HCT116 (cell line): ENCODE results near the gene PEMT. TPM values are rescaled to one million over a fixed set of nuclear protein-coding genes. Genes with fewer than 3 reads are reported as not detected.

ENCODE experiments used
- ATAC-seq: fragments of 200-7000 bp; cut with Tn5 transposase; 2 replicates; pipeline ENCODE4 v1.9.1; 2020; ENCODE audit warnings: mild to moderate bottlenecking, moderate library complexity
- BruUV-seq: library from RNA; stranded (reverse); fragments of 400-500 nt; replicated peaks from 2 replicates; lab custom pipeline; 2021; lab: Mats Ljungman, UMichigan
- CTCF ChIA-PET: fragments of 300-600 bp; sonication (Branson Sonifier 250); formaldehyde crosslinking; loops from one replicate; lab custom pipeline; 2021; ENCODE audit warnings: antibody characterized with exemption; lab: Charles Lee
- POLR2A ChIA-PET: fragments of 300-600, 350-600 bp; sonication (Branson Sonifier 250); formaldehyde crosslinking; loops from one replicate; lab custom pipeline; 2021; ENCODE audit warnings: antibody characterized with exemption; lab: Charles Lee
- RAD21 ChIA-PET, 2 experiments: fragments of 300-600 bp; sonication (Branson Sonifier 250); formaldehyde crosslinking; loops; one replicate each; lab custom pipeline; 2023; ENCODE audit warnings: low total read pairs in 2 of 2; ENCODE audit not compliant: uncharacterized antibody in 2 of 2, unreplicated experiment in 2 of 2, low non-redundant PET in 1 of 2; lab: Charles Lee
- DNase-seq: peaks from one replicate; pipeline ENCODE4 v3.0.0-alpha.2; 2010; ENCODE audit warnings: low read depth, low spot score
- H2AFZ ChIP-seq: fragments of 200-600 bp; shearing (Covaris generic), sonication (generic); 2 replicates; pipeline ENCODE4 v1.6.1; 2017; ENCODE audit warnings: low read depth, mixed run types, mixed read lengths, antibody characterized with exemption, low read length; ENCODE audit not compliant: poor library complexity, severe bottlenecking
- H3K27ac ChIP-seq: 2 replicates; pipeline ENCODE4 v1.5.1; 2012; ENCODE audit warnings: low read depth, low read length
- H3K27me3 ChIP-seq: fragments of 200-600 bp; sonication (generic); 2 replicates; pipeline ENCODE4 v1.6.1; 2016; ENCODE audit warnings: mixed run types, low read length, mixed read lengths; ENCODE audit not compliant: insufficient read depth
- H3K36me3 ChIP-seq, 2 experiments: fragments of 200-500 bp in 1 of 2; fragments of 200-600 bp in 1 of 2; sonication (Bioruptor generic) in 1 of 2; sonication (generic) in 1 of 2; 2 replicates each; pipeline versions ENCODE4 v1.5.1 to v1.6.1; 2014 to 2016; ENCODE audit warnings: low read length in 2 of 2, inconsistent platforms in 1 of 2, mixed read lengths in 1 of 2, mixed run types in 1 of 2; ENCODE audit not compliant: insufficient read depth in 2 of 2, control insufficient read depth in 1 of 2
- H3K4me1 ChIP-seq, 2 experiments: fragments of 200-600 bp in 1 of 2; sonication (generic) in 1 of 2; 2 replicates each; pipeline versions ENCODE4 v1.5.1 to v1.6.1; 2012 to 2017; ENCODE audit warnings: low read length in 2 of 2, inconsistent platforms in 1 of 2, mild to moderate bottlenecking in 1 of 2, mixed read lengths in 1 of 2, mixed run types in 1 of 2, moderate library complexity in 1 of 2; ENCODE audit not compliant: insufficient read depth in 2 of 2, control insufficient read depth in 1 of 2
- H3K4me2 ChIP-seq: fragments of 200-600 bp; sonication (generic); 2 replicates; pipeline ENCODE4 v1.6.1; 2017; ENCODE audit warnings: mixed run types, low read length, mixed read lengths
- H3K4me3 ChIP-seq, 2 experiments: fragments of 200-600 bp in 1 of 2; sonication (generic) in 1 of 2; replicated peaks in 1 of 2; 2 replicates each; pipeline ENCODE4 v1.5.1; 2011 to 2016; ENCODE audit warnings: low read length in 2 of 2, control low read depth in 1 of 2, low read depth in 1 of 2, mild to moderate bottlenecking in 1 of 2, mixed read lengths in 1 of 2, mixed run types in 1 of 2
- H3K79me2 ChIP-seq: fragments of 200-600 bp; sonication (generic); 2 replicates; pipeline ENCODE4 v1.6.1; 2017; ENCODE audit warnings: mild to moderate bottlenecking, mixed run types, low read length, moderate library complexity, mixed read lengths; ENCODE audit not compliant: insufficient read depth
- H3K9ac ChIP-seq: fragments of 200-600 bp; sonication (generic); 2 replicates; pipeline ENCODE4 v1.6.1; 2016; ENCODE audit warnings: low read length, mixed read lengths
- H3K9me2 ChIP-seq: fragments of 200-600 bp; sonication (generic), shearing (Covaris generic); 2 replicates; pipeline ENCODE4 v1.6.1; 2017; ENCODE audit warnings: mixed run types, mild to moderate bottlenecking, moderate library complexity; ENCODE audit not compliant: insufficient read depth
- H3K9me3 ChIP-seq, 2 experiments: fragments of 200-500 bp in 1 of 2; fragments of 200-600 bp in 1 of 2; sonication (Bioruptor generic) in 1 of 2; sonication (generic) in 1 of 2; 2 replicates each; pipeline ENCODE4 v1.6.1; 2014 to 2017; ENCODE audit warnings: low read length in 2 of 2, mixed read lengths in 2 of 2, inconsistent platforms in 1 of 2, low read depth in 1 of 2, mild to moderate bottlenecking in 1 of 2, mixed run types in 1 of 2, moderate library complexity in 1 of 2; ENCODE audit not compliant: control insufficient read depth in 1 of 2, insufficient read depth in 1 of 2
- H4K20me1 ChIP-seq: fragments of 200-600 bp; sonication (generic), shearing (Covaris generic); 2 replicates; pipeline ENCODE4 v1.6.1; 2017; ENCODE audit warnings: mixed run types, mild to moderate bottlenecking, moderate library complexity; ENCODE audit not compliant: insufficient read depth
- ATF3 ChIP-seq: IDR thresholded peaks from 2 replicates; pipeline ENCODE4 v1.6.1; 2012
- CBX3 ChIP-seq: IDR thresholded peaks from 2 replicates; pipeline ENCODE4 v1.6.1; 2012; ENCODE audit warnings: low read depth
- ELF1 ChIP-seq: IDR thresholded peaks from 2 replicates; pipeline ENCODE4 v1.6.1; 2012; ENCODE audit warnings: low read depth, borderline replicate concordance
- EZH2 ChIP-seq: fragments of 200-600 bp; sonication (generic); IDR thresholded peaks from 2 replicates; pipeline ENCODE4 v1.6.1; 2017; ENCODE audit warnings: antibody characterized with exemption, mixed run types
- EZH2phosphoT487 ChIP-seq: fragments of 200-600 bp; IDR thresholded peaks from 2 replicates; pipeline ENCODE4 v1.6.1; 2018; ENCODE audit warnings: antibody characterized with exemption, borderline replicate concordance
- FOSL1 ChIP-seq: IDR thresholded peaks from 2 replicates; pipeline ENCODE4 v1.6.1; 2012; ENCODE audit warnings: low read depth
- JUND ChIP-seq: IDR thresholded peaks from 2 replicates; pipeline ENCODE4 v1.6.1; 2012
- POLR2AphosphoS5 ChIP-seq: IDR thresholded peaks from 2 replicates; pipeline ENCODE4 v1.6.1; 2011; ENCODE audit warnings: mild to moderate bottlenecking, low read depth, low read length, moderate library complexity
- RAD21 ChIP-seq: IDR thresholded peaks from 2 replicates; pipeline ENCODE4 v1.6.1; 2012; ENCODE audit warnings: low read depth, mild to moderate bottlenecking
- REST ChIP-seq: IDR thresholded peaks from 2 replicates; pipeline ENCODE4 v1.6.1; 2012; ENCODE audit warnings: low read depth
- SIN3A ChIP-seq: IDR thresholded peaks from 2 replicates; pipeline ENCODE4 v1.6.1; 2012; ENCODE audit warnings: low read depth
- SP1 ChIP-seq: IDR thresholded peaks from 2 replicates; pipeline ENCODE4 v1.6.1; 2012; ENCODE audit warnings: low read depth
- SRF ChIP-seq: IDR thresholded peaks from 2 replicates; pipeline ENCODE4 v1.6.1; 2012; ENCODE audit warnings: low read depth
- TCF7L2 ChIP-seq: IDR thresholded peaks from 2 replicates; pipeline ENCODE4 v1.7.0; 2011; ENCODE audit warnings: borderline replicate concordance, inconsistent platforms; ENCODE audit not compliant: insufficient read depth, insufficient read length; ENCODE audit errors: extremely low read depth
- ZFX ChIP-seq: fragments of 450-650 bp; IDR thresholded peaks from 2 replicates; pipeline ENCODE4 v1.6.1; 2017
- intact Hi-C: fragments of 100-400 bp; cut with micrococcal nuclease; formaldehyde crosslinking; loops from 2 replicates; pipeline ENCODE4 v1.10.0; 2022
- total RNA-seq: library from RNA; stranded (reverse); gene quantifications from one replicate; pipeline ENCODE4 v1.2.1, GENCODE V29; 2021; ENCODE audit not compliant: unreplicated experiment

The PEMT gene
- total RNA-seq, 1 experiment from 2014 or later, result 52.1 TPM

- Histone ChIP-seq H3K4me3 (no peak overlapping the region), H3K9me2 (no peaks in the 10 kb centered on the region), H3K27me3 (no peaks in the 10 kb centered on the region), H3K9ac (no peak overlapping the region), H3K36me3 (no peaks in the 10 kb centered on the region), H3K4me1 (no peaks in the 10 kb centered on the region), H3K27ac (no peak overlapping the region), H3K4me2 (no peak overlapping the region), H2AFZ (no peak overlapping the region), H3K79me2 (no peaks in the 10 kb centered on the region), H4K20me1 (no peaks in the 10 kb centered on the region), H3K9me3 (no peaks in the 10 kb centered on the region)
- RAD21 ChIA-PET, result no interaction called here
- DNase-seq (no peak), ATAC-seq (no peak)
- POLR2A ChIA-PET, result no interaction called here
- BruUV-seq, result no TSS peak
- intact Hi-C loops, result no loop called here
- TF ChIP-seq SRF (no peak), ATF3 (no peak), POLR2AphosphoS5 (no peak), TCF7L2 (no peak), ZFX (no peak), EZH2phosphoT487 (no peak), ELF1 (no peak), RAD21 (no peak), JUND (no peak), FOSL1 (no peak), REST (no peak), EZH2 (no peak), SP1 (no peak), CBX3 (no peak), SIN3A (no peak)
- CTCF ChIA-PET, result no interaction called here
Observed at GRCh38 chr17:17603178-17603894, 11.8 kb upstream of the PEMT start.
